SK-N-SH (cell line): ENCODE results near the gene PLCB1. TPM values are rescaled to one million over a fixed set of nuclear protein-coding genes. Genes with fewer than 3 reads are reported as not detected.
A peak's percentile ranks its signal among the peaks of the same experiment; 100 is the strongest.

Experiments
- CTCF ChIA-PET: fragments of 300-600, 350-600 bp; formaldehyde crosslinking; extraction: SDS; loops from one replicate; lab custom pipeline; 2021; lab: Yijun Ruan, JAX
- POLR2A ChIA-PET: fragments of 350-600 bp; sonication (Branson Sonifier 250); formaldehyde crosslinking; extraction: SDS; loops from one replicate; lab custom pipeline; 2020; ENCODE audit warnings: antibody characterized with exemption, inconsistent platforms; lab: Yijun Ruan, JAX
- DNase-seq: peaks from one replicate; pipeline ENCODE4 v3.0.0; 2012
- H2AFZ ChIP-seq: fragments of 200-600 bp; sonication (generic); 2 replicates; pipeline ENCODE4 v1.8.1; 2016; ENCODE audit warnings: antibody characterized with exemption, mild to moderate bottlenecking, low read depth
- H3F3A ChIP-seq: fragments of 200-600 bp; sonication (generic); replicated peaks from 2 replicates; pipeline ENCODE3; 2016; ENCODE audit warnings: antibody characterized with exemption, mild to moderate bottlenecking; ENCODE audit not compliant: insufficient read depth
- H3K27ac ChIP-seq, 2 experiments: fragments of 200-500 bp in 1 of 2; fragments of 200-600 bp in 1 of 2; sonication (Bioruptor generic) in 1 of 2; sonication (generic), shearing (Covaris generic) in 1 of 2; 2 replicates each; pipeline versions ENCODE4 v1.5.1 to v1.6.1; 2014 to 2016; ENCODE audit warnings: low read depth in 2 of 2, inconsistent platforms in 1 of 2, low read length in 1 of 2, mild to moderate bottlenecking in 1 of 2, mixed read lengths in 1 of 2
- H3K27me3 ChIP-seq: fragments of 200-600 bp; sonication (generic), shearing (Covaris generic); 2 replicates; pipeline ENCODE4 v1.6.1; 2016; ENCODE audit warnings: mixed run types; ENCODE audit not compliant: insufficient read depth
- H3K36me3 ChIP-seq, 2 experiments: fragments of 200-500 bp in 1 of 2; fragments of 200-600 bp in 1 of 2; sonication (Bioruptor generic) in 1 of 2; sonication (generic) in 1 of 2; replicated peaks in 1 of 2; 2 replicates each; pipeline versions ENCODE3 to v1.5.1; 2014 to 2016; ENCODE audit warnings: low read length in 1 of 2, mild to moderate bottlenecking in 1 of 2; ENCODE audit not compliant: insufficient read depth in 2 of 2, control insufficient read depth in 1 of 2
- H3K4me1 ChIP-seq, 2 experiments: fragments of 200-500 bp in 1 of 2; fragments of 200-600 bp in 1 of 2; sonication (Bioruptor generic) in 1 of 2; sonication (generic), shearing (Covaris generic) in 1 of 2; 2 replicates each; pipeline versions ENCODE4 v1.5.1 to v1.6.1; 2014 to 2016; ENCODE audit warnings: low read depth in 1 of 2, low read length in 1 of 2, mixed run types in 1 of 2; ENCODE audit not compliant: insufficient read depth in 2 of 2, control insufficient read depth in 1 of 2
- H3K4me2 ChIP-seq: fragments of 200-600 bp; sonication (generic), shearing (Covaris generic); 2 replicates; pipeline ENCODE4 v1.6.1; 2017; ENCODE audit warnings: mixed run types
- H3K4me3 ChIP-seq, 2 experiments: fragments of 200-500 bp in 1 of 2; fragments of 200-600 bp in 1 of 2; sonication (Bioruptor generic) in 1 of 2; sonication (generic), shearing (Covaris generic) in 1 of 2; 2 replicates each; pipeline versions ENCODE4 v1.5.1 to v1.8.1; 2014 to 2016; ENCODE audit warnings: low read depth in 2 of 2, inconsistent platforms in 1 of 2, low read length in 1 of 2, mild to moderate bottlenecking in 1 of 2, mixed read lengths in 1 of 2, moderate library complexity in 1 of 2
- H3K79me2 ChIP-seq: fragments of 200-600 bp; sonication (generic); 2 replicates; pipeline ENCODE4 v1.8.1; 2017; ENCODE audit warnings: mild to moderate bottlenecking; ENCODE audit not compliant: insufficient read depth
- H3K9ac ChIP-seq: fragments of 200-600 bp; sonication (generic); 2 replicates; pipeline ENCODE4 v1.6.1; 2017; ENCODE audit warnings: mixed run types
- H3K9me2 ChIP-seq: fragments of 200-600 bp; sonication (generic); 2 replicates; pipeline ENCODE4 v1.6.1; 2017; ENCODE audit warnings: mixed run types
- H3K9me3 ChIP-seq: fragments of 200-600 bp; sonication (generic); 2 replicates; pipeline ENCODE4 v1.6.1; 2017; ENCODE audit warnings: mixed run types, mild to moderate bottlenecking, moderate library complexity
- H4K20me1 ChIP-seq: fragments of 200-600 bp; sonication (generic); 2 replicates; pipeline ENCODE4 v1.6.1; 2017; ENCODE audit warnings: mild to moderate bottlenecking, mixed run types; ENCODE audit not compliant: insufficient read depth
- CHD2 ChIP-seq: fragments of 150-350 bp; IDR thresholded peaks from 2 replicates; pipeline ENCODE4 v1.6.1; 2018; ENCODE audit warnings: low read length; ENCODE audit not compliant: partially characterized antibody
- ELF1 ChIP-seq: IDR thresholded peaks from 2 replicates; pipeline ENCODE4 v1.4.0; 2012
- EP300 ChIP-seq, 2 experiments: IDR thresholded peaks; 2 replicates each; pipeline versions ENCODE4 v1.4.0 to v1.6.1; 2012; ENCODE audit warnings: borderline replicate concordance in 1 of 2, low read depth in 1 of 2, low read length in 1 of 2
- EZH2phosphoT487 ChIP-seq: fragments of 200-600 bp; sonication (generic); IDR thresholded peaks from 2 replicates; pipeline ENCODE4 v1.6.1; 2017; ENCODE audit warnings: low read depth, mixed run types, mild to moderate bottlenecking, antibody characterized with exemption, moderate library complexity, borderline replicate concordance
- FOSL2 ChIP-seq: IDR thresholded peaks from 2 replicates; pipeline ENCODE4 v1.4.0; 2012; ENCODE audit warnings: low read depth, mild to moderate bottlenecking, moderate library complexity, borderline replicate concordance
- FOXJ3 ChIP-seq: sonication (generic); formaldehyde crosslinking; IDR thresholded peaks from 2 replicates; pipeline ENCODE4 v1.5.1; 2020; ENCODE audit warnings: mild to moderate bottlenecking, missing genetic modification reagents
- GABPA ChIP-seq: IDR thresholded peaks from 2 replicates; pipeline ENCODE4 v1.4.0; 2012; ENCODE audit warnings: low read depth, mild to moderate bottlenecking
- GATA2 ChIP-seq: sonication (generic); formaldehyde crosslinking; IDR thresholded peaks from 2 replicates; pipeline ENCODE4 v1.5.0; 2020; ENCODE audit warnings: mild to moderate bottlenecking, missing genetic modification reagents
- JUND ChIP-seq: IDR thresholded peaks from 2 replicates; pipeline ENCODE4 v1.4.0; 2012
- MEF2A ChIP-seq: IDR thresholded peaks from 2 replicates; pipeline ENCODE4 v1.4.0; 2012; ENCODE audit warnings: low read depth, borderline replicate concordance
- MXI1 ChIP-seq: IDR thresholded peaks from 2 replicates; pipeline ENCODE4 v1.6.1; 2012; ENCODE audit warnings: mild to moderate bottlenecking, low read depth, low read length, improper control_type of control experiment
- NFIC ChIP-seq: IDR thresholded peaks from 2 replicates; pipeline ENCODE4 v1.4.0; 2012; ENCODE audit warnings: borderline replicate concordance
- NRF1 ChIP-seq: IDR thresholded peaks from 2 replicates; pipeline ENCODE4 v1.6.1; 2012; ENCODE audit warnings: low read depth, mild to moderate bottlenecking, low read length
- POLR2AphosphoS5 ChIP-seq: IDR thresholded peaks from 2 replicates; pipeline ENCODE4 v1.6.1; 2012; ENCODE audit warnings: low read depth, low read length
- RAD21 ChIP-seq: IDR thresholded peaks from 2 replicates; pipeline ENCODE4 v1.6.1; 2012; ENCODE audit warnings: mild to moderate bottlenecking, low read length
- RCOR1 ChIP-seq: fragments of 150-350 bp; IDR thresholded peaks from 2 replicates; pipeline ENCODE4 v1.6.1; 2017; ENCODE audit warnings: antibody characterized with exemption, low read length
- RFX5 ChIP-seq: IDR thresholded peaks from 2 replicates; pipeline ENCODE4 v1.6.1; 2012; ENCODE audit warnings: mild to moderate bottlenecking, improper control_type of control experiment, low read length
- RXRA ChIP-seq: IDR thresholded peaks from 2 replicates; pipeline ENCODE4 v1.4.0; 2012; ENCODE audit warnings: low read depth, mild to moderate bottlenecking, borderline replicate concordance
- SIN3A ChIP-seq: IDR thresholded peaks from 2 replicates; pipeline ENCODE4 v1.6.1; 2012; ENCODE audit warnings: low read depth, mild to moderate bottlenecking, low read length, moderate library complexity, borderline replicate concordance
- SMC3 ChIP-seq: IDR thresholded peaks from 2 replicates; pipeline ENCODE4 v1.6.1; 2012; ENCODE audit warnings: low read depth, low read length, improper control_type of control experiment
- TAF1 ChIP-seq: IDR thresholded peaks from 2 replicates; pipeline ENCODE4 v1.6.1; 2012; ENCODE audit warnings: low read depth, mild to moderate bottlenecking, low read length, moderate library complexity, borderline replicate concordance
- TCF12 ChIP-seq: IDR thresholded peaks from 2 replicates; pipeline ENCODE4 v1.4.0; 2012
- TEAD4 ChIP-seq: IDR thresholded peaks from 2 replicates; pipeline ENCODE4 v1.4.0; 2012; ENCODE audit warnings: mild to moderate bottlenecking, borderline replicate concordance; ENCODE audit not compliant: insufficient read depth
- WGBS: methylation state at CpG from one replicate; pipeline ENCODE4 v1.1.6; 2017; ENCODE audit warnings: low lambda C conversion rate; 5-methylcytosine and 5-hydroxymethylcytosine counted together
- polyA plus RNA-seq, 3 experiments: library from polyadenylated mRNA; depleted of rRNA; stranded (reverse); fragments of >200 nt; gene quantifications; 2 replicates each; pipeline ENCODE4 v1.2.3, GENCODE V29; 2012
- TF ChIP-seq, protein P1 (sequence below): IDR thresholded peaks from 2 replicates; pipeline ENCODE4 v1.4.0; 2012; ENCODE audit warnings: low read depth
- TF ChIP-seq, protein P2 (sequence below): fragments of 200-600 bp; sonication (generic); IDR thresholded peaks from 2 replicates; pipeline ENCODE4 v1.6.1; 2017; ENCODE audit warnings: antibody characterized with exemption, mild to moderate bottlenecking, moderate library complexity
- TF ChIP-seq, protein P3 (sequence below): IDR thresholded peaks from 2 replicates; pipeline ENCODE4; 2012
- TF ChIP-seq, protein P4 (sequence below): IDR thresholded peaks from 2 replicates; pipeline ENCODE4 v1.4.0; 2012; ENCODE audit warnings: low read depth, borderline replicate concordance
- TF ChIP-seq, protein P5 (sequence below): fragments of 150-350 bp; IDR thresholded peaks from 2 replicates; pipeline ENCODE4 v1.6.1; 2017; ENCODE audit warnings: antibody characterized with exemption, low read length, low read depth, borderline replicate concordance

PLCB1 gene
- polyA plus RNA-seq, 1 of the 3 experiments (the other 2 are of a cell fraction) = 10.5 TPM

DNA sequence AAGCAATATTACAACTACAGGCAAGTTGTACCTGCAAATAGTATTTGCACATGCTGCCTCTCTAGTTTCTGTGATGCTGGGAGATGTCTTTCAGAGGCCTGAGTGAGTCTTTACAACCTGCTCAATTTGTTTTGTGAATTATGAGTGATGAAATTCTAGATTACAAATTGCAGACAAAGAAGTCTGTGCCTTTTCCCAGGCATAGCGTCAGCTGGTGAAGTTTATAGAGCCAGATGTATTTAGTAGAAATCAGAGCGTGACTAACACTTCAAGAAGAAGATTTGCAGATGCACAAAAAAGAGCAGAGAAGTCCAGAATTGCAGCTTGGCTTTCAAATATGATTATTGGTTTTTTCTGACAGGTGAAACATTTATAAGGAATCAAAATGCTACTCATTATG is 289.9 kb downstream of the PLCB1 start:
- TF ChIP-seq NFIC = no peak
- TF ChIP-seq, protein P1, sequence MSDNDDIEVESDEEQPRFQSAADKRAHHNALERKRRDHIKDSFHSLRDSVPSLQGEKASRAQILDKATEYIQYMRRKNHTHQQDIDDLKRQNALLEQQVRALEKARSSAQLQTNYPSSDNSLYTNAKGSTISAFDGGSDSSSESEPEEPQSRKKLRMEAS = no peak
- TF ChIP-seq JUND = no peak
- TF ChIP-seq, protein P2, sequence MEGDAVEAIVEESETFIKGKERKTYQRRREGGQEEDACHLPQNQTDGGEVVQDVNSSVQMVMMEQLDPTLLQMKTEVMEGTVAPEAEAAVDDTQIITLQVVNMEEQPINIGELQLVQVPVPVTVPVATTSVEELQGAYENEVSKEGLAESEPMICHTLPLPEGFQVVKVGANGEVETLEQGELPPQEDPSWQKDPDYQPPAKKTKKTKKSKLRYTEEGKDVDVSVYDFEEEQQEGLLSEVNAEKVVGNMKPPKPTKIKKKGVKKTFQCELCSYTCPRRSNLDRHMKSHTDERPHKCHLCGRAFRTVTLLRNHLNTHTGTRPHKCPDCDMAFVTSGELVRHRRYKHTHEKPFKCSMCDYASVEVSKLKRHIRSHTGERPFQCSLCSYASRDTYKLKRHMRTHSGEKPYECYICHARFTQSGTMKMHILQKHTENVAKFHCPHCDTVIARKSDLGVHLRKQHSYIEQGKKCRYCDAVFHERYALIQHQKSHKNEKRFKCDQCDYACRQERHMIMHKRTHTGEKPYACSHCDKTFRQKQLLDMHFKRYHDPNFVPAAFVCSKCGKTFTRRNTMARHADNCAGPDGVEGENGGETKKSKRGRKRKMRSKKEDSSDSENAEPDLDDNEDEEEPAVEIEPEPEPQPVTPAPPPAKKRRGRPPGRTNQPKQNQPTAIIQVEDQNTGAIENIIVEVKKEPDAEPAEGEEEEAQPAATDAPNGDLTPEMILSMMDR = no peak
- no peak for TF ChIP-seq MXI1
- TF ChIP-seq, protein P3, sequence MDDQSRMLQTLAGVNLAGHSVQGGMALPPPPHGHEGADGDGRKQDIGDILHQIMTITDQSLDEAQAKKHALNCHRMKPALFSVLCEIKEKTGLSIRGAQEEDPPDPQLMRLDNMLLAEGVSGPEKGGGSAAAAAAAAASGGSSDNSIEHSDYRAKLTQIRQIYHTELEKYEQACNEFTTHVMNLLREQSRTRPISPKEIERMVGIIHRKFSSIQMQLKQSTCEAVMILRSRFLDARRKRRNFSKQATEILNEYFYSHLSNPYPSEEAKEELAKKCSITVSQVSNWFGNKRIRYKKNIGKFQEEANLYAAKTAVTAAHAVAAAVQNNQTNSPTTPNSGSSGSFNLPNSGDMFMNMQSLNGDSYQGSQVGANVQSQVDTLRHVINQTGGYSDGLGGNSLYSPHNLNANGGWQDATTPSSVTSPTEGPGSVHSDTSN = peak; percentile 57; the same call in 1 of the 2 replicates
- TF ChIP-seq FOXJ3 (CRISPR knock-in tag) = no peak
- no peak for TF ChIP-seq ELF1
- no peak for TF ChIP-seq NRF1
- no peak for TF ChIP-seq RXRA
- no peak for TF ChIP-seq RFX5
- TF ChIP-seq FOSL2 = no peak
- TF ChIP-seq GATA2 (CRISPR knock-in tag) = peak; percentile 16; the same call in 1 of the 2 replicates
- no peak for TF ChIP-seq CHD2
- TF ChIP-seq TCF12 = peak; percentile 68
- TF ChIP-seq EZH2phosphoT487 = no peak
- TF ChIP-seq, protein P4, sequence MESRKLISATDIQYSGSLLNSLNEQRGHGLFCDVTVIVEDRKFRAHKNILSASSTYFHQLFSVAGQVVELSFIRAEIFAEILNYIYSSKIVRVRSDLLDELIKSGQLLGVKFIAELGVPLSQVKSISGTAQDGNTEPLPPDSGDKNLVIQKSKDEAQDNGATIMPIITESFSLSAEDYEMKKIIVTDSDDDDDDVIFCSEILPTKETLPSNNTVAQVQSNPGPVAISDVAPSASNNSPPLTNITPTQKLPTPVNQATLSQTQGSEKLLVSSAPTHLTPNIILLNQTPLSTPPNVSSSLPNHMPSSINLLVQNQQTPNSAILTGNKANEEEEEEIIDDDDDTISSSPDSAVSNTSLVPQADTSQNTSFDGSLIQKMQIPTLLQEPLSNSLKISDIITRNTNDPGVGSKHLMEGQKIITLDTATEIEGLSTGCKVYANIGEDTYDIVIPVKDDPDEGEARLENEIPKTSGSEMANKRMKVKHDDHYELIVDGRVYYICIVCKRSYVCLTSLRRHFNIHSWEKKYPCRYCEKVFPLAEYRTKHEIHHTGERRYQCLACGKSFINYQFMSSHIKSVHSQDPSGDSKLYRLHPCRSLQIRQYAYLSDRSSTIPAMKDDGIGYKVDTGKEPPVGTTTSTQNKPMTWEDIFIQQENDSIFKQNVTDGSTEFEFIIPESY = no peak
- peak in 1 of 2 experiments; percentile 64; a peak in 2 of 4 replicates for TF ChIP-seq EP300 (IDR thresholded peaks at IDR 0.05; ENCODE audit: borderline replicate concordance in 1 of 2, low read depth in 1 of 2, low read length in 1 of 2)
- no peak for TF ChIP-seq POLR2AphosphoS5
- no peak for TF ChIP-seq SIN3A
- TF ChIP-seq GABPA = no peak
- no peak for TF ChIP-seq SMC3
- TF ChIP-seq TEAD4 = no peak
- TF ChIP-seq TAF1 = no peak
- TF ChIP-seq, protein P5, sequence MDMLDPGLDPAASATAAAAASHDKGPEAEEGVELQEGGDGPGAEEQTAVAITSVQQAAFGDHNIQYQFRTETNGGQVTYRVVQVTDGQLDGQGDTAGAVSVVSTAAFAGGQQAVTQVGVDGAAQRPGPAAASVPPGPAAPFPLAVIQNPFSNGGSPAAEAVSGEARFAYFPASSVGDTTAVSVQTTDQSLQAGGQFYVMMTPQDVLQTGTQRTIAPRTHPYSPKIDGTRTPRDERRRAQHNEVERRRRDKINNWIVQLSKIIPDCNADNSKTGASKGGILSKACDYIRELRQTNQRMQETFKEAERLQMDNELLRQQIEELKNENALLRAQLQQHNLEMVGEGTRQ = no peak
- peak; percentile 46; the same call in 1 of the 2 replicates for TF ChIP-seq RCOR1
- TF ChIP-seq MEF2A = no peak
- no peak for TF ChIP-seq RAD21
- H3K4me3 ChIP-seq = no peak overlapping the region
- peak overlapping the region; percentile 18 to 62; a peak in 3 of 4 replicates for H3K27ac ChIP-seq
- no peaks in the 10 kb centered on the region for H3K9me3 ChIP-seq
- H3K9ac ChIP-seq = no peak overlapping the region
- H4K20me1 ChIP-seq = no peaks in the 10 kb centered on the region
- H3K36me3 ChIP-seq = no peaks in the 10 kb centered on the region
- no peak for DNase-seq
- 37% methylated on average over 2 of the region's 2 CpGs for WGBS
- H2AFZ ChIP-seq = no peak overlapping the region
- POLR2A ChIA-PET = no interaction called here
- H3K27me3 ChIP-seq = no peaks in the 10 kb centered on the region
- H3K4me2 ChIP-seq = no peak overlapping the region
- no peaks in the 10 kb centered on the region for H3K9me2 ChIP-seq
- H3K79me2 ChIP-seq = no peaks in the 10 kb centered on the region
- H3F3A ChIP-seq = no peaks in the 10 kb centered on the region
- H3K4me1 ChIP-seq = peaks cover 27 to 28% of the 10 kb centered on the region in 2 experiments; a peak in 3 of 4 replicates
- CTCF ChIA-PET = interaction anchor here (1.5 to 3.4 kb wide), 2 partner anchors 9 to 299 kb away, joined by 3 to 9 read pairs; no protein-coding TSS in a partner anchor
